Fibroblast of skin of right quadriceps (primary cell): ENCODE measurements around the gene CTAG1A.
"Not testable (repeated sequence)": the region's sequence is repeated elsewhere in the genome, so short reads cannot be mapped to it uniquely, and the experiment has no call there.

ENCODE experiments used
- DNase-seq: peaks from one replicate; pipeline ENCODE4 v3.0.0-alpha.2; 2013

The CTAG1A gene

GRCh38 chrX:154575076-154575475 lies 9.9 kb upstream of the CTAG1A start:
- DNase-seq: not testable (repeated sequence)

- not testable (repeated sequence) for DNase-seq
Measured at GRCh38 chrX:154582994-154583393, 1.9 kb upstream of the CTAG1A start.

- not testable (repeated sequence) for DNase-seq
Measured at GRCh38 chrX:154590415-154590814, 5.5 kb downstream of the CTAG1A start.

GRCh38 chrX:154592505-154592904 lies 7.6 kb downstream of the CTAG1A start:
- no peak for DNase-seq

GRCh38 chrX:154593201-154593600 lies 8.3 kb downstream of the CTAG1A start:
- DNase-seq: no peak

GRCh38 chrX:154594491-154594890 lies 9.6 kb downstream of the CTAG1A start:
- no peak for DNase-seq

- peak; percentile 1 for DNase-seq
Measured at GRCh38 chrX:154595559-154596249, 10.8 kb downstream of the CTAG1A start.

GRCh38 chrX:154596290-154596929 lies 11.5 kb downstream of the CTAG1A start:
- DNase-seq: peak; percentile 90

- no peak for DNase-seq
Measured at GRCh38 chrX:154597221-154597620, 12.3 kb downstream of the CTAG1A start.

- DNase-seq: no peak
Measured at GRCh38 chrX:154598656-154599055, 13.7 kb downstream of the CTAG1A start.

- DNase-seq: no peak
Measured at GRCh38 chrX:154599531-154599930, 14.6 kb downstream of the CTAG1A start.

GRCh38 chrX:154600759-154601374 lies 15.9 kb downstream of the CTAG1A start:
- DNase-seq: peak; percentile 11

GRCh38 chrX:154602226-154602625 lies 17.3 kb downstream of the CTAG1A start:
- DNase-seq: no peak

GRCh38 chrX:154602766-154603437 lies 18.0 kb downstream of the CTAG1A start:
- DNase-seq: no peak

GRCh38 chrX:154603438-154604430 lies 18.8 kb downstream of the CTAG1A start:
- DNase-seq: peak; percentile 57

- DNase-seq: no peak
Measured at GRCh38 chrX:154605566-154605965, 20.6 kb downstream of the CTAG1A start.

GRCh38 chrX:154607370-154607769 lies 22.4 kb downstream of the CTAG1A start:
- no peak for DNase-seq

GRCh38 chrX:154607976-154608375 lies 23.0 kb downstream of the CTAG1A start:
- DNase-seq: not testable (repeated sequence)

- not testable (repeated sequence) for DNase-seq
Measured at GRCh38 chrX:154608823-154609222, 23.9 kb downstream of the CTAG1A start.

- not testable (repeated sequence) for DNase-seq
Measured at GRCh38 chrX:154611146-154611545, 26.2 kb downstream of the CTAG1A start.

GRCh38 chrX:154613586-154613985 lies 28.7 kb downstream of the CTAG1A start:
- not testable (repeated sequence) for DNase-seq

- not testable (repeated sequence) for DNase-seq
Measured at GRCh38 chrX:154619182-154619581, 34.2 kb downstream of the CTAG1A start, which contains the start of gene CTAG1B. Gene CTAG1B, minus strand, starts transcription at chrX:154619282. Its CDS starts 64 bp downstream, at chrX:154619218.
